NCI-H226 (cell line): Measurements from ENCODE around the gene RECK.
"Not testable (repeated sequence)": the region's sequence is repeated elsewhere in the genome, so short reads cannot be mapped to it uniquely, and the experiment has no call there.

Experiments
- DNase-seq: peaks from one replicate; pipeline ENCODE4 v3.0.0-alpha.2; 2015

The RECK gene

GRCh38 chr9:36074870-36075532 lies 38.3 kb downstream of the RECK start:
- peak; percentile 12 for DNase-seq

DNA sequence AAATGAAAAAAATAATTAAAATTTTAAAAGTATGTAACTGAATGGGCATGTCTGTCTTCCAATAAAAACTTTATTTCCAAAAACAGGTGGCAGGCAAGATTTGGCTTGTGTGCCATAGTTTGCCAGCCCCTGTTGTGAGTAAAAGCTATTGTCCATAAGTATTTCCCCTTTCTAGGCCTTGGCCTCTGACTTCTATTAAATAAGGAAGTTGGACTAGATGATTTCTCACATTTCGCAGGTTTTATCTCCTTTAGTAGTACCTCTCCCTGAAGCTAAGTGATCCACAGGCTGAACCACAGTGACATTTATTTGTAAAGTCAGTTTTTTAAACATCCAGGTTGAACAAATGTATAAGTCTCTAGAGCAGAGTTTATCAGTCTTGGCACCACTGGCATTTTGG lies 41.3 kb downstream of the RECK start:
- DNase-seq, result no peak

GRCh38 chr9:36080519-36080918 lies 43.8 kb downstream of the RECK start:
- no peak for DNase-seq

- no peak for DNase-seq
Observed at GRCh38 chr9:36082931-36083330, 46.2 kb downstream of the RECK start.

DNA sequence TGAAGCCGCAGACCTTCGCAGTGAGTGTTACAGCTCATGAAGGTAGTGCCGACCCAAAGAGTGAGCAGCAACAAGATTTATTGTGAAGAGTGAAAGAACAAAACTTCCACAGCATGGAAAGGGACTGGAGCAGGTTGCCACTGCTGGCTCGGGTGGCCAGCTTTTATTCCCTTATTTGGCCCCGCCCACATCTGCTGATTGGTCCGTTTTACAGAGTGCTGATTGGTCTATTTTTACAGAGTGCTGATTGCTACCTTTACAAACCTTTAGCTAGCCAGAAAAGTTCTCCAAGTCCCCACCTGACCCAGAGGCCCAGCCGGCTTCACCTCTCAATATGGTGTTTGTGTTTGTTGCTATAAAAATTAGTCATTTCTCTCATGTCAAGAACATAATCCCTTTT lies 49.7 kb downstream of the RECK start:
- DNase-seq, result no peak

DNA sequence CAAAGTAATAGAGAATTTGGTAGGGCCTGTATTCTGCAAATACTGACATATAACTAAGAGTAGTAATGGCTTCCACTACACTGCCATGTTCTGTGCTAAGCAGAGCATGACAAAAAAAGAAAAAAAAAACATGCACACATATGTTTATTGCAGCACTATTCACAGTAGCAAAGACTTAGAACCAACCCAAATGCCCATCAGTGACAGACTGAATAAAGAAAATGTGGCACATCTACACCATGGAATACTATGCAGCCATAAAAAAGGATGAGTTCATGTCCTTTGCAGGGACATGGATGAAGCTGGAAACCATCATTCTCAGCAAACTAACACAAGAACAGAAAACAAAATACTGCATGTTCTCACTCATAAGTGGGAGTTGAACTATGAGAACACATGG lies 50.3 kb downstream of the RECK start:
- not testable (repeated sequence) for DNase-seq

DNA sequence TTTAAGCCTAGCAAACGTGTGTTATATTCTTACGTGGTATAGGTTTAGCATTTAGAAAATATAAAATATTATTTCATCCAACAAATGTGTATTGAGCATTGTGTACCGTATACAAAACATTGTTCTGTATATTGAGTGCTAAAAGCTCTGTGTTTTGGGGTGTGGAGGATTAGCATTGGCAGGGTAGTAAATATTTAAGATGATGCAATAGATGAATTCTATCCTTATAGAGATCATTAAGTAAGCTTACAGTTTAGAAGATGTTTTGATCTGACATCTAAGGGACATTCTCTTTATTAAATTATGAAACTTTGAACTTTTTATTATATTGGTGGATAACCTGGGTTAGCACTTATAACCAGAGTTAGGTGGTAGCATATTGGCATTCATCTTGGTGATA lies 51.3 kb downstream of the RECK start:
- DNase-seq, result no peak

DNA sequence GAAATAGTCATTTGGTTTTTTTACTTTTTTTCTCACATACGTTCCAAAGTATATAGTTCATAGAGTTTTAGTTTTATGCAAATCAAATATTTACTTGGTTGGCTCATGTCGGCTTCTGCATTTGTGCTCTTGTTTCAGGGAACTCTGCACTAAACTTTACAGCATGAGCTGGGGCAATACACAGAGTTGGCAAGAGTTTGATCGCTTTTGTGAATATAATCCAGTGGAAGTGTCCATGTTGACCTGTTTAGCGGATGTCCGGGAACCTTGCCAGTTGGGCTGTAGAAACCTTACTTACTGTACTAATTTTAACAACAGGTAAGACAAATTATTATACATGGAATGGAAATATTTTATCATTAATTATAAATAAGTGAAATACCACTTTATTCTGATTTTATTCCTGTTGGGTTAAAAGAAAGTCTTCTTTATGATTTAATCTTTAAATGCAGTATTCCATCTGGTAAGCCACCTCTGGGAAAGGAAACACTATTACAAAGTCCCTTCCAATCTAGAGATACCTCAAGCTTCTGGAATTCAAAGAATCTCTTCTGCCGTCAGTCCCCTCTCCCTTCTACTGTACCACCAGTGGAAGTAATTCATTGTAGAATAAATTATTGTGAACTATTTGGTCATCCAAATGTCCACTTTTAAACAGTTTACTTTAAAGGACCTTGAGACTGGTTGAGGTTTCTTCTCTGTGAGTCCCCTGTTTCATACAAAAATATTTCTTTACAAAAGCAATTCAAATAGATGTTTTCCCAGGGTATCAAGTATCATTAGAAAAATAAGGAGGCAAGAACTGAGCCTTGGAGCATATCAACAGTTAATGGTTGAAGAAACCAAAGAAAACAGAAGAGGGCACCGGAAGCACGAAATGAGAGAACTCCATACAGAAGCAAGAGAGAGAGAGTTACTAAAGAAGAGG lies 54.6 kb downstream of the RECK start:
- peak; percentile 56 for DNase-seq

GRCh38 chr9:36092014-36092413 lies 55.3 kb downstream of the RECK start:
- DNase-seq, result no peak

DNA sequence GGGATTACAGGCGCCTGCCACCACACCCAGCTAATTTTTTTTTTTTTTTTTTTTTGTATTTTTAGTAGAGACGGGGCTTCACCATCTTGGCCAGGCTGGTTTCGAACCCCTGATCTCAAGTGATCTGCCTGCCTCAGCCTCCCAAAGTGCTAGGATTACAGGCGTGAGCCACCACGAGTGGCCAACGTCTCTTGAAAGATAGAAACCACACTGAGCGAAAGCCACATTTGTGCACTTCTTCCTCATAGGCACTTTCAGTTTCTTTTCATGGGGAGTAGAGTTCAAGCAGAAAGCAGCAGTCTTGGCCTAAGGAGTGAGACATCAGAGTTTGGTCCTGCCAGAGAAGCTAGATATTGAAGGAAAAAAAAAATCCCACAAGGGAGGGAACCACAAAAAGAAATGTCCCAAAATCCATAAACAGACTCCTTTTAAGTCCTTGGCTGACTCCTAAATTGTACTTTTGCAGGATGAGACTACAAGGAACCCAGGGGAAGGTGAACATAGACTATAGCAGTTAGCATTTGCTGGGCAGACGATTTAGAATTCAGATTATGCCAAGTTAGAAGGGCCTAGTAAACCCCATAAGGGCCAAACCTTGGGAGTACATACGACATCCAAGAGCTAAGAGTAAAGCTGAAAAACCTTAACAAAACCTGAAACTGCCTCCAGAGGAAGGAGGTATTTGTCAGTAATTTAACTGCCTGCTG lies 55.9 kb downstream of the RECK start:
- no peak for DNase-seq

GRCh38 chr9:36093384-36093783 lies 56.7 kb downstream of the RECK start:
- no peak for DNase-seq

- DNase-seq, result no peak
Observed at GRCh38 chr9:36099718-36100117, 63.0 kb downstream of the RECK start.

- peak; percentile 52 for DNase-seq
Observed at GRCh38 chr9:36100532-36100931, 63.8 kb downstream of the RECK start.

DNA sequence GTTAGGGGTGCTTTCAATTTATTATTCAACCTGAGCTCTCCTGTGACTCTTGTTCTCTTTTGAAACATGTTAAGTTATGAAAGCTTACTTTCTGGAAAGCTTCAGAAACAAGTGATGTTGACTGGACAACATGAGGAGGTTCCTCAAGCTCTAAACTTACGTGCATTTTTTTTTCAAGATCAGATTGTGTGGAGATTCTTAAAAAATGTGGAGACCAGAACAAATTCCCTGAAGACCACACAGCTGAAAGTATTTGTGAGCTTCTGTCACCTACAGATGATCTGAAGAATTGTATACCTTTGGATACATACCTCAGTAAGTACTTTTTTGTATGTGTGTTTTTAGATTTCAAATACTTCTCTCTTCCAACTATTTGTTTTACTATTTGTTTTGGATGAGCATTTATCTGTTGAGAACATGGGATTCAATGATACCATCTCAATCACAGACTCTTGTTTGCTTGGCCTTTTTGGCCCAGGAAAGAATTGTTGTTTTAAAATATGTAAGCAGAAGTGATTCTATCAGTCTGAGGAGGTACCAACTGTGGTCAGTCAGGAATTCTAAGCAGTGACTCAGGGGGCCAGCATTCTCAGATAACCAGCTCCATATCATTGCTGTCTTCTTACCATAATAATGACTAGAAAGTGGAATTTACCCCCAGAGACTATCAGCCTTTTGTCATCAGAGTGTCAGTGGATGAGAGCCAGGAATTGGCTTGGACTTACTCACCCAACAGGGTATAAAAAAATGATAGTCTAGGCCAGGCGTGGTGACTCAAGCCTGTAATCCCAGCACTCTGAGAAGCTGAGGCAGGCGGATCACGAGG lies 65.4 kb downstream of the RECK start:
- DNase-seq, result peak; percentile 87

- peak; percentile 57 for DNase-seq
Observed at GRCh38 chr9:36102742-36103495, 66.2 kb downstream of the RECK start.

DNA sequence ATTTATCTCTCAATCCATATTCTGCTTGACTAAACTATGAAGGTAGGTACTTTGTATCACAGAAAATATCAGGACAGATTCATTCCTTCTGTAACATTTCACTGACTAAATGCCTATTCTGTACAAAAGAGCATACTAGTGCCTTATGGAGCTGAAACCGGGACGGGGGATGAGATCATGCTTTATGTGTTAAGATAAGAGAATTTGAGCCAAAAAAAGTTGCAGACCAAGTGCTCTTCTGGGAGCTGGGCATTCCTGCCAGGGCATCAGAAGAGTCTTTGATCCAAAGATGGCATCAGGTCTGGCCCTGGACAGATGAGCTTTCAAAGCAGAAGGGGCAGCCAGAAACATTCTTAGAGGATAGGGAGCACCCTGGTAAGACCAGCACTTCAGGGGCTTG lies 72.4 kb downstream of the RECK start:
- DNase-seq, result no peak

DNA sequence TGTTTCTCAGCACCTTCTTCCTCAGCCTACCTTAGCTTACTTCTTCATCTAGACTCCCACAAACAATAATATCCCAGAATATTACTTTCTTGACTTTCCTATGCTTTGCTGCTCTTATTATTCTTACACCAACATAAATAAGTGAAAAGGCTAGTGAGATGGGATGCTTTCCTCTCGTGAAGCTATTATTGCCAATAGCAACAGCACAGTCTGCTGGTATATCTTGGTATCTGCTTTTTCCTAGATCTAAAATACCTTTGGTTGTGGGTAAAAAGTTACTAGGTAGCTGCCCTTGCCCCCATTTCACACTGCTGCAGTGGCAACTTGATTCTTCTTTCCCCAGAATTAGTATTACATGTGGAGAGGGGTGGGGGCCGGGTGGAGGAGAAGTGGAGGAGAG lies 73.7 kb downstream of the RECK start:
- DNase-seq, result no peak

GRCh38 chr9:36112516-36112915 lies 75.8 kb downstream of the RECK start:
- DNase-seq, result no peak

DNA sequence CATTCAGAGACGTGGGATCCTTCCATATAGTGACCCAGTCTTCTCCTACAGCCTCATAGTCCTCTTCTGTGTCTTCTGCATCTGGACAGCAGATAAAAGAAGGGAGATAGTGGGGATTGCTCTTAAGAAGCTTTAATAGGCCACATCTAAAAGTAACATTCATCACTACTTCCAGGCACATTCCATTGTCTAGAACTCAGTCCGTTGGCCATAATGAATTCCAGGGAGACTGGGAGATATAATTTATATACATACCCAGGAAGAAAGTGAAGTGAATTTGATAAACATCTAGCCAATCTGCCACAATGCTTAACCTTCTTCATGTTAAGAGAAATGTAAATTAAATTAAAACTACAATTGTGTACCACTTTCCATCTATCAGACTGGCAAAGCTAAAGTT lies 77.3 kb downstream of the RECK start:
- DNase-seq, result no peak

GRCh38 chr9:36116593-36116992 lies 79.9 kb downstream of the RECK start:
- no peak for DNase-seq

DNA sequence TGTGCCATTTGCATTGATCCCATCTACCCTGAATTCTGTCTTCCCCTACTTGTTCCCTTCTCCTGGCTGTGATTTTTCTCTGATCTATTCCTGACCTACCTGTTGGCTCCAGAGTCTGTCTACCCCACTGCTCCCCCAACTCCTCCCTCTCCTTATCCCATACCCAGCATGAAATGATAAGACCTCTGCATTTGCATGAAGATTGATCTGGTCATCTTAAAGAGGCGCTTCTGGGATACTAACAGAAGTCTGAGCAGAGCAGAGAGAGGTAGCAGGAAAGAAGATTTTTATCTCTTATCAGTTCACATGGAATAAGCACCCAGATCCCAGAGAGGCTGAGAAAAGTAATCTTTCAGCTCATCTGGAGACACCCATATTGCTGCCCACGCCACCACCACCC lies 81.5 kb downstream of the RECK start:
- no peak for DNase-seq

DNA sequence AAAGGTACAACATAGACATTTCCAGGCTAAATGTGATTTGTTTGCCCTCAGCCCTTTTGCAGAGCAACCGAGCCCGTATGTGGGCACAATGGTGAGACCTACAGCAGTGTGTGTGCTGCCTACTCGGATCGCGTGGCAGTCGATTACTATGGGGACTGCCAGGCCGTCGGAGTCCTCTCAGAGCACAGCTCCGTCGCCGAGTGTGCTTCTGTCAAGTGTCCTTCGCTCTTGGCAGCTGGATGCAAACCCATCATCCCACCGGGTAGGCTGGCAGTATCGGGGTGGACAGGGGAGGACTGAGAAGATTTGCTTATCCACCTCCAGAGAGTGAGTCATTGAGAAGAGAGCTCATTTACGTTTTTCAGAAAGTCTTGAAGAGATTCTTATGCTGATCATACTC lies 82.0 kb downstream of the RECK start:
- DNase-seq, result no peak
